IMR-90 (cell line): Measurements from ENCODE around the gene ADAMTS13.

Experiments
- POLR2A ChIP-seq: IDR thresholded peaks from 2 replicates; pipeline ENCODE4 v1.6.1; 2012; ENCODE audit warnings: mild to moderate bottlenecking, low read depth, low read length
- USF2 ChIP-seq: fragments of 150-350 bp; IDR thresholded peaks from 2 replicates; pipeline ENCODE4 v1.6.1; 2017; ENCODE audit warnings: mild to moderate bottlenecking, antibody characterized with exemption, low read length, low read depth
- TF ChIP-seq, protein P1 (sequence below): conservative IDR thresholded peaks from 2 replicates; pipeline ENCODE4 v1.5.1; 2012; ENCODE audit warnings: mild to moderate bottlenecking, low read depth, low read length, improper control_type of control experiment

GRCh38 chr9:133427658-133428348, 5.6 kb downstream of the ADAMTS13 start:
- no peak for TF ChIP-seq POLR2A
- TF ChIP-seq, protein P1, sequence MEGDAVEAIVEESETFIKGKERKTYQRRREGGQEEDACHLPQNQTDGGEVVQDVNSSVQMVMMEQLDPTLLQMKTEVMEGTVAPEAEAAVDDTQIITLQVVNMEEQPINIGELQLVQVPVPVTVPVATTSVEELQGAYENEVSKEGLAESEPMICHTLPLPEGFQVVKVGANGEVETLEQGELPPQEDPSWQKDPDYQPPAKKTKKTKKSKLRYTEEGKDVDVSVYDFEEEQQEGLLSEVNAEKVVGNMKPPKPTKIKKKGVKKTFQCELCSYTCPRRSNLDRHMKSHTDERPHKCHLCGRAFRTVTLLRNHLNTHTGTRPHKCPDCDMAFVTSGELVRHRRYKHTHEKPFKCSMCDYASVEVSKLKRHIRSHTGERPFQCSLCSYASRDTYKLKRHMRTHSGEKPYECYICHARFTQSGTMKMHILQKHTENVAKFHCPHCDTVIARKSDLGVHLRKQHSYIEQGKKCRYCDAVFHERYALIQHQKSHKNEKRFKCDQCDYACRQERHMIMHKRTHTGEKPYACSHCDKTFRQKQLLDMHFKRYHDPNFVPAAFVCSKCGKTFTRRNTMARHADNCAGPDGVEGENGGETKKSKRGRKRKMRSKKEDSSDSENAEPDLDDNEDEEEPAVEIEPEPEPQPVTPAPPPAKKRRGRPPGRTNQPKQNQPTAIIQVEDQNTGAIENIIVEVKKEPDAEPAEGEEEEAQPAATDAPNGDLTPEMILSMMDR = no peak
- TF ChIP-seq USF2 = no peak
